HG03045 (cell line): Measurements from ENCODE around the gene ZNF652.
"Not testable (repeated sequence)": the region's sequence is repeated elsewhere in the genome, so short reads cannot be mapped to it uniquely, and the experiment has no call there.

Experiments used
- ATAC-seq: cut with Tn5 transposase; IDR thresholded peaks from one replicate; pipeline ENCODE4 v1.9.1; 2021; ENCODE audit warnings: mild to moderate bottlenecking, moderate library complexity; ENCODE audit not compliant: unreplicated experiment

The ZNF652 gene

DNA sequence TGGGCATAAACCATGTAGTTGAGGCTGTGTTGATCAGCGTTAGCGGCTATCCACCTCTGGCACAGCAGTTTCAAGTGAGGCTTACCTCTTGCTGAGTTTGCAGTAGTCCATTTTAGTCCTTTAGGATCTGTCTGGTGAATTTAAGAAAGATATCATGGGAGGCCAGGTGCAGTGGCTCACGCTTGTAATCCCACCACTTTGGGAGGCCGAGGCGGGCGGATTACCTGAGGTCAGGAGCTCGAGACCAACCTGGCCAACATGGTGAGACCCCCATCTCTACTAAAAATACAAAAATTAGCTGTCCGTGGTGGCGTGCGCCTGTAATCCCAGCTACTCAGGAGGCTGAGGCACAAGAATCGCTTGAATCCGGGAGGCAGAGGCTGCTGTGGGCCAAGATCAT is 86.1 kb downstream of the ZNF652 start:
- not testable (repeated sequence) for ATAC-seq

DNA sequence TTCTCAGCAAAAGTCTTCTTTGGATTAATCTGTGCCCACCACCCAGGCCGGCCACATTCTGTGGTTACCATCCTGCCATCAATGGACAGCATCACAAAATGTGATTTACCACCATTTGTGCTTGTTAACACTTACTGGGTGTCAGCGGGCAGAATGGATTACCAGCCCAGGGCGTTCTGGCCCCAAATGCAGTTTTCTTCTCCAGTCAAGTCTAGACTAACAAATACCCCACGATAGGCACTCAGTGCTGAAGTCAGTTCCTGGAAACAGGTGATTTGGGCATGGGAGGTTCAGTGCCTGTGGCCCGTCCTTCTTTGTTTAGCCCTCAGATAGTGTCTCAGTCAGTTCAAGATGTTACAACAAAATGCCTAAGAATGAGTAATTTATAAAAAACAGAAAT is 92.7 kb downstream of the ZNF652 start:
- ATAC-seq = no peak

DNA sequence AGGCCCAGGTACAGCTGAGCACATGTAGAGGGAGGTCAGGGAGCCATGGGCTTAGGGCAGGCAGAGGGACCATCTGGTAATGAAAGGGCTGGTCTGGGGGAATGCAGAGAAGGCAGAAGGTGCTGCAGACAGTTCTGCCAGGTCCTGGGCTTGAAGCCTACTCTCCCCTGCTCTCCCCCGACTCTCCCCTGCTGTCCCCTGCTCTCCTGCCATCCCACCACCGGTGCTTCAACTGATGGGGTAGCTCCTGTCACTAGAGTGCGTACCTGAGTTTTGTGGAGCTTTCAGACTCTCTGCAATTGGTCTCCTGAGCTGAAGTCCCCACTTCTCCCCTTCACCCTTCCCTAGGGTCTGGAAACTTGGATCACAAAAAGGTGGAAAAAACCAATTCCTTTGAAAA is 94.1 kb downstream of the ZNF652 start:
- no peak for ATAC-seq

- ATAC-seq = no peak
Measured at GRCh38 chr17:49266233-49266632, 95.8 kb downstream of the ZNF652 start.

- not testable (repeated sequence) for ATAC-seq
Measured at GRCh38 chr17:49261540-49261939, 100.5 kb downstream of the ZNF652 start.

- no peak for ATAC-seq
Measured at GRCh38 chr17:49260817-49261291, 101.2 kb downstream of the ZNF652 start.

GRCh38 chr17:49260011-49260816 is 101.8 kb downstream of the ZNF652 start:
- ATAC-seq = peak; percentile 57

DNA sequence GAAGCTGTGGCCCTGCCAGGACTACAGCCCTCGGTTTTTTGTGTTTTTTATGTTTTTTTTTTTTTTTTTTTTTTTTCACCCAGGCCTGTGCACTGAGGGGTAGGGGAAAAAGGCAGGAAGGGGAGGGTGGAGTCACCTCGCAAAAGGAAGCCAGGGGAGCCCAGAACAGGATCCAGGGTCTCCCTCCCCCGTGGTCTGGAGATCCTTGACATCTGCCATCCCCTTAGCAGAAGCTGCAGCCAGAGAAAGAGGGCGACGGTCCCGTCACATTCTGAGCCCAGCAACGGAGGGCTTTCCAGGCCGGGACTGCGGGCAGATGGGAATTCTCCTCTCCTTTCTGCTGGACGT is 102.4 kb downstream of the ZNF652 start:
- no peak for ATAC-seq

- no peak for ATAC-seq
Measured at GRCh38 chr17:49258394-49258793, 103.7 kb downstream of the ZNF652 start.

DNA sequence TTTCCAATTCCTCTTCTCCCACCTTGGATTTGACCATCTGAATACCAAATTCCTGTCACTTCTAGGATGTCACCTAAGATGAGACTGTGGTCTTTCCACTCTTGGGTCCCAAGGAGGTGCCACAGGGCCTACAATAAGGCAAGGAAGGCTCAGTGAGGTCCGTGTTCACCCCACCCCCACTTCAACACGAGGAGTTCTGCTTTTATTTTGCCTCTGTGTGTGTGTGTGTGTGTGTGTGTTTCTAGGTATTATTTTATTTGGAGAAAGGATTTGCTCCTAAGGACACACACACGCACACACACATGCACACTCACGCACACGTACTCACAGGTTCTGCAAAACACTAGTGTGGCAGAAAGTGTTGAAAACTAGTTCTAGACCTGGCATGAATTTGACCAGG is 106.9 kb downstream of the ZNF652 start:
- ATAC-seq = no peak

- no peak for ATAC-seq
Measured at GRCh38 chr17:49254066-49254465, 108.0 kb downstream of the ZNF652 start.

DNA sequence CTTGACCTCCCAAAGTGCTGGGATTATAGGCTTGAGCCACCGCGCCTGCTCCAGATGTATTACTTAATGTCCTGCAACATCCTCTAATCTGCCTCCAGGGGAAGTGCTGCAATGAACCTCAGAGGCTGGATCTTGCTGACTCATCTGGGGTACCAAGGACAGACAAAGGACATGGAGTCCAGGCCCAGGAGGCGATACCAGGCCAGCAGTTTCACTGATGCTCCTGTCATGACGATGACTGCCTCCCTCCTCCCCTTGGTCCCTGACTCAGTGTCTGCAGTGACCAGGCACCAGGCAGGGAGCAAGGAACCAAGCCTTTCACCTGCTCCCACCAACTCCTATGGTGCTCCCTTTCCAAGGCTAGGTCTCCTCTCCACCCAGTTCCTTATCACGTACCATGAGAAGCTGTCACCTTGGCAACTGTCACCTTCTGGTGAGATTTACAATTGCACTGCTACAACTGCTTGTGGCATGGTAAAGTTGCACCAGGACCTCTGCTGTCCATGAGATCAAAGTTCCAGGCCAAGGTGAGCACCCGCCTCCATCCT is 109.8 kb downstream of the ZNF652 start:
- no peak for ATAC-seq

DNA sequence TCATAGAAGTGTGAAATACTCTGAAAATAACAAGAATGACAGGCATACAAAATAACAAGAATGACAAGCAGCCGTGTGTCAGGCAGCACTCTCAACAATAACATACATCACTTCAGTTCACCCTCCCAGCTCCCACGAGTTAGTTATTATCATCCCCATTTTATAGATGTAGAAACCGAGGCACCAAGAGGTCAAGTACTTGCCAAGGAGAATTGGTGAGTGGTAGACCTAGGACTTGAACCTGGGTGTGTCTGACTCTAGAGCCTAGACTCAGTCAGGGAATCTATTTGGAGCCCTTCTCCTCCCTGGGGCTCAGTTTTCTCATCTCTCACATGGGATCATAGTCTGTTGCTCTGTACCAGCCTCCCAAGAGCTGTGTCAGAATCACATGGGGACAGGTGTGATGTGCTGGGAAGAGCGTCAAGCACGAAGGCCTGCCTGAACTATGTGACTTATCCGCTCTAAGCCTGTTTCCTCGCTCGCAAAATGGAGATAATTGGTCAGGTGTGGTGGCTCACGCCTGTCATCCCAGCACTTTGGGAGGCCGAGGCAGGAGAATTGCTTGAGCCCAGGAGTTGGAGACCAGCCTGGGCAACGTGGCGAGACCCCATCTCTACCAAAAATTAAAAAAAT is 112.0 kb downstream of the ZNF652 start:
- no peak for ATAC-seq

DNA sequence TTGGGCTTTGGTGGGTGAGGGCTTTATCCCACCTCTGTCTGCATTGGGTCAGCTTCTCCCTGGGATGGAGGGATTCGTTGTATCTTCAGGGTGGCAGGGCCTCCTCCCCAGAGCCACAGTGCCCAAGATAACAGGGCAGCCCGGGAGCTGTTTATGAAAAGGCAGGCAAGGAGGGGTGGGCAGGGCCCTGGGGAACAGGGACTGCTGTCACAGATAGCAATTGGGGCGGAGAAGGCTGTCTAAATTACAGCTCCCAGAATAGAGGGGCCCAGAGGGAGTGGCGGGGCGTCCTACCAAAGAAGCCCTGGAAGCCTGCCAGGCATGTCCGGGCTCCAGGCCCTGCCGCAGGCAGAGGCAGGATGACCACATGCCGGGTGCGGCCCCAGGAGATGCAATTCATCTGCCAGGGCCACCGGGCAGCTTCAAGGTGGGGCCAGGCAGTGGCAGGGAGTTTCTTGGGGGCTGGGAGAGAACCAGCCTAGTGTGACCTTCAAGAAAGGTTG is 112.7 kb downstream of the ZNF652 start:
- ATAC-seq = no peak

- ATAC-seq = no peak
Measured at GRCh38 chr17:49247944-49248343, 114.1 kb downstream of the ZNF652 start.

- ATAC-seq = no peak
Measured at GRCh38 chr17:49244839-49245238, 117.2 kb downstream of the ZNF652 start.
